K562 (cell line): Measurements from ENCODE around the gene GNB2. TPM values are rescaled to one million over a fixed set of nuclear protein-coding genes. Genes with fewer than 3 reads are reported as not detected.
A peak's percentile ranks its signal among the peaks of the same experiment; 100 is the strongest.

ENCODE experiments used
- CEBPG ChIP-seq, 3 experiments: fragments of 200-800 bp in 1 of 3; sonication (Bioruptor generic) in 1 of 3; sonication (generic) in 1 of 3; formaldehyde crosslinking in 1 of 3; IDR thresholded peaks in 2 of 3; conservative IDR thresholded peaks in 1 of 3; 2 replicates each; pipeline versions ENCODE4 v1.6.1 to v1.8.0; 2016 to 2022; ENCODE audit warnings: missing compliant biosample characterization in 2 of 3, missing genetic modification characterization in 2 of 3, mild to moderate bottlenecking in 1 of 3, missing genetic modification reagents in 1 of 3
- ELF1 ChIP-seq: fragments of 200-800 bp; sonication (Bioruptor generic); IDR thresholded peaks from 2 replicates; pipeline ENCODE4 v1.6.1; 2016; ENCODE audit warnings: missing genetic modification characterization, missing compliant biosample characterization
- ELF2 ChIP-seq: fragments of 250-450 bp; sonication (Bioruptor Pico); IDR thresholded peaks from 2 replicates; pipeline ENCODE4 v1.5.0; 2021; ENCODE audit warnings: mild to moderate bottlenecking
- ETV6 ChIP-seq, 3 experiments: fragments of 150-350 bp in 1 of 3; sonication (generic) in 1 of 3; formaldehyde crosslinking in 1 of 3; IDR thresholded peaks; 2 replicates each; pipeline versions ENCODE4 v1.6.1 to v1.8.0; 2014 to 2022; ENCODE audit warnings: borderline replicate concordance in 2 of 3, low read depth in 2 of 3, antibody characterized with exemption in 1 of 3, low read length in 1 of 3, mild to moderate bottlenecking in 1 of 3, missing genetic modification reagents in 1 of 3
- FOXO4 ChIP-seq: fragments of 450-650 bp; formaldehyde crosslinking; IDR thresholded peaks from 2 replicates; pipeline ENCODE4 v1.4.0; 2020; ENCODE audit warnings: mild to moderate bottlenecking, moderate library complexity
- KLF10 ChIP-seq: fragments of 250-450 bp; sonication (Bioruptor Pico); IDR thresholded peaks from 2 replicates; pipeline ENCODE4 v1.6.1; 2021; ENCODE audit warnings: matching md5 sums
- RBM34 ChIP-seq: fragments of 200-400 bp; formaldehyde crosslinking; IDR thresholded peaks from 2 replicates; pipeline ENCODE4 v1.6.1; 2018; ENCODE audit warnings: low read length, borderline replicate concordance; ENCODE audit not compliant: insufficient read depth
- ZBTB9 ChIP-seq: fragments of 450-650 bp; formaldehyde crosslinking; IDR thresholded peaks from 2 replicates; pipeline ENCODE4 v1.4.0; 2020; ENCODE audit warnings: mild to moderate bottlenecking, moderate library complexity
- ZKSCAN3 ChIP-seq: fragments of 250-450 bp; sonication (Bioruptor Pico); IDR thresholded peaks from 2 replicates; pipeline ENCODE4 v1.4.0; 2020
- ZNF121 ChIP-seq: sonication (generic); formaldehyde crosslinking; conservative IDR thresholded peaks from 2 replicates; pipeline ENCODE4 v1.8.0; 2022; ENCODE audit warnings: missing genetic modification reagents
- ZNF124 ChIP-seq: sonication (generic); formaldehyde crosslinking; IDR thresholded peaks from 2 replicates; pipeline ENCODE4 v1.8.1; 2022; ENCODE audit warnings: missing genetic modification reagents
- ZNF3 ChIP-seq: fragments of 250-450 bp; sonication (Bioruptor Pico); IDR thresholded peaks from 2 replicates; pipeline ENCODE4 v1.5.0; 2021; ENCODE audit warnings: mild to moderate bottlenecking, moderate library complexity
- ZNF592 ChIP-seq: fragments of 450-650 bp; IDR thresholded peaks from 2 replicates; pipeline ENCODE4 v1.6.1; 2017; ENCODE audit warnings: antibody characterized with exemption, mild to moderate bottlenecking
- polyA plus RNA-seq, 8 experiments: library from polyadenylated mRNA; depleted of rRNA in 4 of 8; stranded (reverse) in 5 of 8; unstranded in 3 of 8; fragments of >200 nt; fragmentation: Nextera tagmentation in 2 of 8; fragmentation: Illumina TruSeq in 1 of 8; extraction: Ambion mirVana in 2 of 8; extraction: Trizol in 1 of 8; gene quantifications; 2 replicates each; pipeline versions ENCODE4 v1.2.1 to v1.2.3, GENCODE V29; 2011 to 2014; ENCODE audit warnings: inconsistent platforms in 1 of 8, missing spikeins in 1 of 8
- total RNA-seq, 7 experiments: library from RNA; depleted of rRNA in 6 of 7; stranded (reverse); fragments of >200 nt in 6 of 7; fragmentation: Illumina TruSeq in 2 of 7; extraction: Trizol in 2 of 7; gene quantifications; 2 replicates each; pipeline versions ENCODE4 v1.2.1 to v1.2.3, GENCODE V29; 2011 to 2021; ENCODE audit warnings: low replicate concordance in 1 of 7

Gene GNB2
- total and polyA plus RNA-seq, 9 of the 15 experiments (the other 6 are each of a cell fraction or from before 2014, with no cell fraction given), result 0.65 to 320 (median 104) TPM

GRCh38 chr7:100623951-100624824 is 49.4 kb upstream of the GNB2 start (continued):
- TF ChIP-seq ZNF592 (no peak), ZKSCAN3 (CRISPR knock-in tag) (no peak), FOXO4 (CRISPR knock-in tag) (no peak), ETV6 (IDR thresholded peaks at IDR 0.05; ENCODE audit: borderline replicate concordance in 1 of 2, low read depth in 2 of 2, low read length in 1 of 2) (no peak), ETV6 (CRISPR knock-in tag; IDR thresholded peaks at IDR 0.05; ENCODE audit: borderline replicate concordance) (no peak), ELF1 (tag) (no peak), ZBTB9 (CRISPR knock-in tag) (no peak), ZNF124 (CRISPR knock-in tag) (no peak), ZNF3 (CRISPR knock-in tag) (no peak), RBM34 (no peak), ZNF121 (CRISPR knock-in tag) (peak; percentile 88), CEBPG (CRISPR knock-in tag; IDR thresholded peaks at IDR 0.05) (no peak), CEBPG (tag; conservative IDR thresholded peaks at IDR 0.05 in 1 of 2, IDR thresholded peaks at IDR 0.05 in 1 of 2) (no peak), KLF10 (CRISPR knock-in tag) (no peak), ELF2 (CRISPR knock-in tag) (no peak)
